A549 treated with RU486 at 1 μM for 4 hours (cell line): ENCODE measurements around the gene FER. TPM values are rescaled to one million over a fixed set of nuclear protein-coding genes. Genes with fewer than 3 reads are reported as not detected.

Experiments
- total RNA-seq: library from RNA; stranded (reverse); fragments of 200-300 nt; extraction: Qiagen RNA extraction; gene quantifications from 5 replicates; pipeline ENCODE4 v1.2.3, GENCODE V29; 2022; ENCODE audit warnings: low read depth

Gene FER
- total RNA-seq = 2.6 to 6.9 TPM (median 5.1 TPM) in 5 replicates

DNA sequence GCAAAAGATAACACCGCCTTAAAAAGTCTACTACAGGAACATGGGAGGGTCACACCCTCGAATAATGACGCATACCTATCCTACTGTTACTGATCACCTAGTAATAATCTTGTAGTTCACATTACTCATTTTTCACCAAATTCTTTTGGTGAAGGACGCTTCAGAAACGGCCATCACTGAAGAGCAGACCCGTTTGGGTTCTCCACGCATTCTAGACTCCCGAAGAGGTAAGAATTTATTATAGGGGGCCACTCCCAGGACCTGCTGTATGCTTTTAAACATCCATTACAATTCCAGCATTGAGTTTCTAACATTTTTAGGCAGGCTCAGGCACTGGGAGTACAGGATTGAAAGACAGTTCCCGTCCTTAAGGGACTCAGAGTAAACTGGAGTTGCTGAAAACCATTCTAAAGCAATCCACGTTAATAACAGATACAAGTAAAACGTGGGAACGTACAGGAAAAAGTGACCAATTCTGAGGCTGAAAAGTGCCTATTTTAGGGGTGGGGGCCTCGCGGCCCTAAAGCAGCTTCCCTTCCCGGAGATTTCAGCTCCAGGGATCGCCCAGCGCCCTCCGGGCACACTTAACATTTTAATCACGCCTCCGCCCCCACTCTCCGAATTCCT is at the start of gene FER:
Gene FER (plus strand): TSS at position 124 of the 627 bp plus-strand sequence. CDS start 50,286 bp downstream, outside the sequence.

